IPS DF 4.7 (cell line): Measurements from ENCODE around the gene NES.

ENCODE experiments used
- DNase-seq: peaks from one replicate; pipeline ENCODE4 v3.0.0-alpha.2; 2013; ENCODE audit warnings: low spot score; ENCODE audit errors: extremely low read depth

The NES gene

GRCh38 chr1:156682166-156682890 lies 5.1 kb upstream of the NES start:
- no peak for DNase-seq

GRCh38 chr1:156681196-156681960 lies 4.2 kb upstream of the NES start:
- DNase-seq: no peak

GRCh38 chr1:156680056-156680455 lies 2.8 kb upstream of the NES start:
- DNase-seq: no peak

GRCh38 chr1:156677616-156678596 lies 699 bp upstream of the NES start:
- no peak for DNase-seq

- no peak for DNase-seq
Observed at GRCh38 chr1:156676114-156676819, 940 bp downstream of the NES start.

GRCh38 chr1:156675210-156676113 lies 1.7 kb downstream of the NES start:
- DNase-seq: no peak

GRCh38 chr1:156673387-156674121 lies 3.7 kb downstream of the NES start:
- DNase-seq: peak; percentile 95

- DNase-seq: no peak
Observed at GRCh38 chr1:156671804-156672203, 5.4 kb downstream of the NES start.

GRCh38 chr1:156670791-156671190 lies 6.4 kb downstream of the NES start:
- DNase-seq: no peak

GRCh38 chr1:156670359-156670758 lies 6.8 kb downstream of the NES start:
- no peak for DNase-seq

- no peak for DNase-seq
Observed at GRCh38 chr1:156669794-156670193, 7.4 kb downstream of the NES start.

GRCh38 chr1:156668801-156669637 lies 8.2 kb downstream of the NES start:
- DNase-seq: no peak

- no peak for DNase-seq
Observed at GRCh38 chr1:156667968-156668709, 9.1 kb downstream of the NES start.

GRCh38 chr1:156667610-156667967 lies 9.6 kb downstream of the NES start:
- DNase-seq: no peak

- DNase-seq: no peak
Observed at GRCh38 chr1:156666862-156667609, 10.2 kb downstream of the NES start.

- no peak for DNase-seq
Observed at GRCh38 chr1:156665539-156665938, 11.7 kb downstream of the NES start.

- no peak for DNase-seq
Observed at GRCh38 chr1:156664767-156665411, 12.3 kb downstream of the NES start.
